Neural crest cell (in vitro differentiated cells): ENCODE results near the gene FZD10. TPM values are rescaled to one million over a fixed set of nuclear protein-coding genes. Genes with fewer than 3 reads are reported as not detected.
A peak's percentile ranks its signal among the peaks of the same experiment; 100 is the strongest.

ENCODE experiments used
- DNase-seq: peaks from one replicate; pipeline ENCODE4 v3.0.0; 2021; ENCODE audit warnings: low read depth, mixed read lengths, low spot score
- H3K27ac Mint-ChIP-seq: one replicate; pipeline ENCODE4 v1.8.0; 2021; ENCODE audit warnings: mild to moderate bottlenecking, mixed read lengths; ENCODE audit not compliant: unreplicated experiment
- H3K27me3 Mint-ChIP-seq: 2 replicates; pipeline ENCODE4 v1.8.0; 2021; ENCODE audit warnings: low read depth, mild to moderate bottlenecking, mixed read lengths
- H3K36me3 Mint-ChIP-seq: 2 replicates; pipeline ENCODE4 v1.8.0; 2021; ENCODE audit warnings: low read depth, mild to moderate bottlenecking, mixed read lengths
- H3K4me1 Mint-ChIP-seq: 2 replicates; pipeline ENCODE4 v1.8.0; 2021; ENCODE audit warnings: mixed read lengths
- H3K4me3 Mint-ChIP-seq: one replicate; pipeline ENCODE4 v1.8.0; 2021; ENCODE audit warnings: mild to moderate bottlenecking, mixed read lengths
- H3K9me3 Mint-ChIP-seq: 2 replicates; pipeline ENCODE4 v1.8.0; 2021; ENCODE audit warnings: mixed read lengths
- CTCF ChIP-seq: fragments of 200-600 bp; sonication (generic); conservative IDR thresholded peaks from 2 replicates; pipeline ENCODE4 v1.5.0; 2021; ENCODE audit warnings: antibody characterized with exemption, mild to moderate bottlenecking
- total RNA-seq: library from RNA; stranded (reverse); gene quantifications from 2 replicates; pipeline ENCODE4 v1.2.1, GENCODE V29; 2021

FZD10 gene
- total RNA-seq, 1 donor from 2014 or later: 15.5 TPM

GRCh38 chr12:130198026-130198662 lies 35.9 kb downstream of the FZD10 start:
- Mint-ChIP-seq H3K27ac (no peak overlapping the region), H3K36me3 (no peaks in the 10 kb centered on the region), H3K27me3 (peaks cover 4% of the 10 kb centered on the region), H3K4me1 (no peaks in the 10 kb centered on the region), H3K9me3 (peaks cover 3% of the 10 kb centered on the region), H3K4me3 (no peak overlapping the region)
- no peak for TF ChIP-seq CTCF
- DNase-seq: no peak

- no peak for DNase-seq
- no peak for TF ChIP-seq CTCF
- Mint-ChIP-seq H3K4me1 (no peaks in the 10 kb centered on the region), H3K27me3 (peaks cover 4% of the 10 kb centered on the region), H3K9me3 (peaks cover 3% of the 10 kb centered on the region), H3K36me3 (no peaks in the 10 kb centered on the region), H3K27ac (no peak overlapping the region), H3K4me3 (no peak overlapping the region)
These were observed 36.4 kb downstream of the FZD10 start for GRCh38 chr12:130198663-130199060.

GRCh38 chr12:130199581-130200390 lies 37.5 kb downstream of the FZD10 start:
- Mint-ChIP-seq H3K27ac (peak overlapping the region; percentile 36), H3K9me3 (peaks cover 3% of the 10 kb centered on the region), H3K4me1 (no peaks in the 10 kb centered on the region), H3K27me3 (peaks cover 4% of the 10 kb centered on the region), H3K36me3 (no peaks in the 10 kb centered on the region), H3K4me3 (no peak overlapping the region)
- no peak for TF ChIP-seq CTCF
- no peak for DNase-seq

- TF ChIP-seq CTCF: no peak
- Mint-ChIP-seq H3K27me3 (peaks cover 4% of the 10 kb centered on the region), H3K4me3 (no peak overlapping the region), H3K9me3 (peaks cover 4% of the 10 kb centered on the region), H3K4me1 (no peaks in the 10 kb centered on the region), H3K27ac (no peak overlapping the region), H3K36me3 (peaks cover under 1% of the 10 kb centered on the region)
- DNase-seq: no peak
These were observed 38.2 kb downstream of the FZD10 start for GRCh38 chr12:130200445-130200844.

GRCh38 chr12:130201037-130201436 lies 38.8 kb downstream of the FZD10 start:
- no peaks in the 10 kb centered on the region for H3K4me1 Mint-ChIP-seq
- no peak for TF ChIP-seq CTCF
- peaks cover 3% of the 10 kb centered on the region for H3K36me3 Mint-ChIP-seq
- H3K9me3 Mint-ChIP-seq: peaks cover 5% of the 10 kb centered on the region
- DNase-seq: no peak
- no peak overlapping the region for H3K27ac Mint-ChIP-seq
- no peak overlapping the region for H3K4me3 Mint-ChIP-seq
- H3K27me3 Mint-ChIP-seq: peaks cover 2% of the 10 kb centered on the region
